Right ventricle myocardium inferior (tissue), 1 donor: Measurements from ENCODE around the gene ARID3C. TPM values are rescaled to one million over a fixed set of nuclear protein-coding genes. Genes with fewer than 3 reads are reported as not detected.

Experiments
- ATAC-seq: fragments of 200-7000 bp; cut with Tn5 transposase; one replicate; pipeline ENCODE4 v1.9.1; 2020; ENCODE audit warnings: mild to moderate bottlenecking, moderate library complexity
- DNase-seq: peaks from one replicate; pipeline ENCODE4 v3.0.0; 2021; ENCODE audit errors: missing footprints
- intact Hi-C: fragments of 100-400 bp; cut with DNase I; formaldehyde crosslinking; loops from one replicate; pipeline ENCODE4 v1.11.0; 2022
- long read RNA-seq: library from polyadenylated mRNA; unstranded; transcript quantifications from one replicate; pipeline ENCODE4 v2.0.0, GENCODE V29; 2021
- total RNA-seq: library from RNA; stranded (reverse); fragmentation: NEBNext Ultra II Directional; extraction: Animal tissue kit (Norgen Biotek cat#: 25700); gene quantifications from one replicate; pipeline ENCODE4 v1.2.1, GENCODE V29; 2021
- donor health status: DM: no; HTN: yes; CAD: no; lungs with severe emphysema.

The ARID3C gene, protein sequence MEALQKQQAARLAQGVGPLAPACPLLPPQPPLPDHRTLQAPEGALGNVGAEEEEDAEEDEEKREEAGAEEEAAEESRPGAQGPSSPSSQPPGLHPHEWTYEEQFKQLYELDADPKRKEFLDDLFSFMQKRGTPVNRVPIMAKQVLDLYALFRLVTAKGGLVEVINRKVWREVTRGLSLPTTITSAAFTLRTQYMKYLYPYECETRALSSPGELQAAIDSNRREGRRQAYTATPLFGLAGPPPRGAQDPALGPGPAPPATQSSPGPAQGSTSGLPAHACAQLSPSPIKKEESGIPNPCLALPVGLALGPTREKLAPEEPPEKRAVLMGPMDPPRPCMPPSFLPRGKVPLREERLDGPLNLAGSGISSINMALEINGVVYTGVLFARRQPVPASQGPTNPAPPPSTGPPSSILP
- total RNA-seq, result not detected
- long read RNA-seq, result 0 reads

DNA sequence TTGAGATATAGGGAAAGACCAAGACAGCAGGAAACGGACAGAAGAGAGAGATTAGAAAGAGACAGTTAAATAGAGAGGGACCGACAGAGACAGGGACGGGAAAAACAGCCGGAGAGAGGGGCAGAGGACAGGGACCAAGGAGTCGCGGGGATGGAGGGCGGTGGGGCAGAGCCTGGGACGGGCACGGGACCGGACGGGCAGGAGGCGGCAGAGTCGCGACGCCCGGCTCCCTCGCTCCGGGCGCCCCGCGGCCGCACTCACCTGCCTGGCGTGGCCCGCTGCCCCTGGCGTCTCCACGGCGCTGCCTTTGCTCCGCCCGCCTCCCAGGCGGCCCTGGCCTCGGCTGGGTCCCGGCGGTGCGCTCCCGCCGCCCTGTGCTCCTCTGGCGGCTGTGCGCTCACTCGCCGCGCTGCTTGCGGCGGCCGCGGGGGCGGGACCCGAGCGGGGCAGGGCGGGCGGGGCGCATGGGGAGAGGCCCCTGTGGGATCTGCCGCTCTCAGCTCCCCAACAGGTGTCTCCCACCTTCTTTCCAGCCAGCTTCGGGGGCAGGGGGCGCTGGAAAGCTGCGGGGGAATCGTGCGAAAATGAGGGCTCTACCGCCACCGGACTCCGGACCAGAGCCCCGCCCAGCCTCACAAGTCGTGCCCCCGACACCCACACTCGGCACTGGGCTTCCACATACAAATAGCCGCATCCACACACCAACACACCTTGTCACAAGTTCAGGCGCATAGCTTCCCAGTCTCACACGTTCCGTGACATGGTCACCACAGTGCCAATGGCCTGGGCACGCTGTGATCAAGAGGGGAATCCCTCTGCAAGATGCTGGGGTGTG is at the start of gene ARID3C:
Gene ARID3C, minus strand, starts transcription at position 411 of the 835 bp plus-strand sequence. CDS start 1,052 bp downstream, outside the sequence.
- intact Hi-C loops, result no loop called here
- DNase-seq (peak; percentile 64), ATAC-seq (peak; percentile 62)

DNA sequence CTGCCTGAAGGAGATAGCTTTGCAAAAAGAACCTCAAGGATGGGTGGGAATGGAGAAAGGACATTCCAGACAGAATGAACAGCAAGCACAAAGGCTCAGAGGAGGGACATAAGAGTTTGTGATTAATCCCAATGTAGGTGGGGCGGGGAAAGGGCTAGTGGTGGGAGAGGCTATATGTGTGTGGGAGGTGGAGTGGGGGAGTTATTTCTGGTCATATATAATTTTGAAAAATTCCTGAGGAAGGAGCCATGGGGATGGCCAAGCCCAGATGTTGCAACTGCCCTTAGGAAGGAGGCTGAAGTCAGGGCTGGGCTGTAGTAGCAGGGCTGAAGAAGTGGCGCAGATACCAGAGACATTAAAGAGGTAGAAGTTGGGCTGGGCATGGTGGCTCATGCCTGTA is 47.0 kb upstream of the ARID3C start:
- ATAC-seq, result peak; percentile 3

DNA sequence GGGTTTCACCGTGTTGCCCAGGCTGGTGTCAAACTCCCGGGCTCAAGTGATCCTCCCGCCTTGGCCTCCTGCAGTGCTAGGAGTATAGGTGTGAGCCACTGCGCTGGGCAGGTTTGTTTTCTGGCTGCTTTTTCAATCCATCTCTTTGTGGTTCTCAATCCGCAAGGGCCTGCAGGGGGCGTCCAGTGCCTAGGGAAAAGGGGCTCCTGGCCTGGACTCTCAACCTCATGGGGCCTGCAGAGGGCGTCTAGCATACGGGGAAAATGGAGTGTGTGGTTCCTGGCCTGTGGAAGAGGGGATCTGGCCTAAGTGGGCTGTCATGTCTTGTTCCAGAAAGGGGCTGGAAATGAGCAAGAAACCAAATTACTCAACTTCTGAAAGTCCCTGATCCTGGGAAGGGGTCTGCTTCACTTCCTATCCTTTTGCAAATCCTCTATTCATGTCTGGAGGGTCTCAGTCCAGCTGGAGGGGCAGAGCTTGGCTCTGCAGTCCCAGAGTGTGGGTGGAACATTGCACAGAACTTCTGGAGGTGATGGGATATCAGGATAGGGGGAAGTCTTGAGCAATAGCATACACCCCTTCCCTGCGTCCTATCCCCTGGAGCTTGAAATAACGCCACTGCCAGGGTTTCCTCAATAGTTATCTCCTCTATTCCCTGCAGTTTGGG is 46.3 kb upstream of the ARID3C start:
- intact Hi-C loops, result no loop called here
- DNase-seq (peak; percentile 79), ATAC-seq (peak; percentile 54)

More for the DNA sequence above, 47.0 kb upstream of the ARID3C start:
- intact Hi-C loops, result no loop called here
- no peak for DNase-seq

DNA sequence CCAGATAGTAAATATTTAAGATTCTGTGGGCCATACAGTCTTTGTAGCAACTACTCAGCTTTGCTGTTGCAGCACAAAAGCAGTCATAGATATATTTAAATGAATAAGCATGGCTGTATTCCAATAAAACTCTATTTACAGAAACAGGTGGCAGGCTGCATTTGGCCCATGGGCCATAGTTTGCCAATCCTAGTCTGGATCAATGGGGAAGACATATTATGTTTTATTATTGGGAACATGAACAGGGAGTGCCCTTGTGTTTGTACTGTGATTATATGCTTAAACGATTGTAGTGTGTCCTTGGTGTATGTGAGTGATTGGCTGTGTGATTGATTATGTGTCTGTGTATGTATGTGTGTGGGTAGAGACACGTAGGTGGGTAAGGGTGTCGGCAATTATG is 45.6 kb upstream of the ARID3C start:
- DNase-seq (no peak), ATAC-seq (no peak)
- intact Hi-C loops, result no loop called here

DNA sequence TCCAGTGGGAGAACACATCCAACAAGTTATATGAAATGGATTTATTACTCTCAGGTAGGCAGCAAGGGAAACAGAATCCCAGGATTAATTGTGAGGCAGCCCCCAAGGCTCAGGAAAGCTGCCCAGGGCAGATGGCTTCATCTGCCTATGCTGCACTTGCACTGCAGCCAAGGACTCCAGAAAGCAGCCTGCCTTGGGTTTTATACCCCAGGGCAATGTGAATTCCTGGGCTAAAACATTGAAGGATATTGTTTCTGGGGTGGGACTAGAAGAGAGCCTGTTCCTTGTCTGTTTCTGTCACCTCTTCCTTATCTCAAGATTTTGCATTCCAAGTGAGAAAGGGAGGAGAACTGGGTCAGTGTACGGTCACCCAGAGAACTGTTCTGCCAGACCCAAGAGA is 42.4 kb upstream of the ARID3C start:
- intact Hi-C loops, result no loop called here
- no peak for DNase-seq
- ATAC-seq, result no peak

DNA sequence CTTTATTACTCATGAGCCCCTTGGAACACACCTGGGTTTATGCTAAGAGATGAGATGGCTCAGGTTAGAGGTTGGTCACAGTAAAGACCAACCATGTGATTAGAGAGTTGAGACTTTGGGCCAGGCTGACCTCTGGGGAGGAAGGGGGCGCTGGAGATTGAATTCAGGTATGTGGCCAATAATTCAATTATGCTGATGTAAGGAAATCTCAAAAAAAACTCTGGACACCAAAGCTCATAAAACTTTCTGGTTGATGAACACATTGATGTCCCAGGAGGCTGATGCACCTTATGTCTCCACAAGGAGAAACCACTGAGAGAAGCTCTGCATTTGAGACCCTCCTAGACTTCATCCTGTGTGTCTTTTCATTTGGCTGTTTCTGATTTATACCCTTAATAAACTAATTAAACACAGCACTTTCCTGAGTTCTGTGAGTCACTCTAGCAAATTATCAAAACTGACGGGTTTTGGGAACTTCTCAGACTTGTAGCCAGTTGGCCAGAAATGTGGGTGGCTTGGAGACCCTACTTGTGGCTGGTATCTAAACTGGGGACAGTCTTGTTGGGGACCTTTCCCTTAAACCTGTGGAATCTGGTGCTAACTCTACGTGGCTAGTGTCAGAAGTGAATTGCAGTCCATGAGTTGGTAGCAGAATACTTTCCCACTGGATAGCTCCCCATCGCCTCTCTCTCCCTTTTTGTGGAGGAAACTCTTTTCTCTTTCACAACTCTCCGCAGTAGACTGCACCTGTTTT is 41.1 kb upstream of the ARID3C start:
- intact Hi-C loops, result loop anchor here (5.0 kb wide), 1 partner anchor 322 kb away; no protein-coding TSS in a partner anchor
- ATAC-seq (no peak), DNase-seq (no peak)

DNA sequence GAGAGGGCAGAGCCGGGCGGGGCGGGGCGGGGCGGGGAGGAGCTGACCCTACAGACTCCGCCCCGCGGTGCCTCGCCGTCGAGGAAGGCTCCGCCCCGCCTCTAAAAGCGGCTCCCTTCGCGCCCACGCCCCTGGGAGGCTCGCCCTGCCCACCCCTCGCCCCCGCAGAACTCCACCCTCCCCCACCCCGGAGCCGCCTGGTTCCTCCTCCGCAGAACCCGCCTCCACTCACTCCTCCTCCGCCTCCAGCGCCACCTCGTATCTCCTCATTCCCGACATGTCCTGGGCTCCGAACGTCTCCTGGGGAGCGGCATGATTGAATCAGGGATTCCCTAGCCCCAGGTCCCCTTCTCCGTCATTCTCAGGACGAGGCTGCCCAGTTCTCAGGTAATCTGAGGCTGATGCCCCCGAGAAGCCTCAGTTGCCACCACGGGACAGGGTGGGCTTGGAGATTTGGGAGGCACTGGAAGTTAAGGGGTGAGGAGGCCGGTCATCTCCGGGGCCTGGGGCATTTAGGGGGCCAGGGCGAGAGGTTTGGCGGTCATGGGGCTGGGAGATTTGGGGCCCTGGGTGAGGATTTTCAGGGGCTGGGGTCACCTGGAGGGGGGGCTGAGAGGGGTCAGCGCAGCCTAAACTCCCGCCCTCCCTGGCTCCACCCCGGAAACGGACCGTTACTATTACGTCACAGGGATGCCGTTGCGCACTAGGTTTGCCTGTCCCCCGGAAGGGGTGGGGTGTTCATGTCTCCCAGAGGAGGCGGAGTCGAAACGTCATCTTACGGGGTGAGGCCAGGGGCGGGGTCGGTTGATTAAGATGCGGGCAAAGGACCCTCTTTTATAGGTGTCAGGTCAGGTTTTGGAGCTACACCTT is 36.8 kb upstream of the ARID3C start:
- peak; percentile 92 for ATAC-seq
- intact Hi-C loops, result loop anchor here (2.0 to 5.0 kb wide), 2 partner anchors 35 to 327 kb away; no protein-coding TSS in a partner anchor
- peak; percentile 96 for DNase-seq

DNA sequence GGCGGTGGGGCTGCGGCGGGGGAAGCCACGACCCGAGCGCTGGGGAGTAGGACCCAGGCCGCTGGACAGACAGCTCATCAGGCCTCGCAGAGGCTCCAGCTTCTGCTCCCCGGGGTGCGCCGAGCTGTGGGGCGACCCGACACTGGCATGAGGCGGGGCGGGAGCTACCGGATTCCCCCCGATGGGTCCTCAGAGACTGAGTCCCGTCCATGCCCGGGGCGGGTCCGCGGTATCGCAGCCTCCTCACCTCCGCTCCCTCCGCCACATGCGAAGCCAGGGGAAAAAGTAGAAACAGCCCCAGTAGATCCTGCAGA is 36.2 kb upstream of the ARID3C start:
- intact Hi-C loops, result loop anchor here (2.0 to 5.0 kb wide), 2 partner anchors 36 to 327 kb away; no protein-coding TSS in a partner anchor
- DNase-seq, result no peak
- ATAC-seq, result no peak

DNA sequence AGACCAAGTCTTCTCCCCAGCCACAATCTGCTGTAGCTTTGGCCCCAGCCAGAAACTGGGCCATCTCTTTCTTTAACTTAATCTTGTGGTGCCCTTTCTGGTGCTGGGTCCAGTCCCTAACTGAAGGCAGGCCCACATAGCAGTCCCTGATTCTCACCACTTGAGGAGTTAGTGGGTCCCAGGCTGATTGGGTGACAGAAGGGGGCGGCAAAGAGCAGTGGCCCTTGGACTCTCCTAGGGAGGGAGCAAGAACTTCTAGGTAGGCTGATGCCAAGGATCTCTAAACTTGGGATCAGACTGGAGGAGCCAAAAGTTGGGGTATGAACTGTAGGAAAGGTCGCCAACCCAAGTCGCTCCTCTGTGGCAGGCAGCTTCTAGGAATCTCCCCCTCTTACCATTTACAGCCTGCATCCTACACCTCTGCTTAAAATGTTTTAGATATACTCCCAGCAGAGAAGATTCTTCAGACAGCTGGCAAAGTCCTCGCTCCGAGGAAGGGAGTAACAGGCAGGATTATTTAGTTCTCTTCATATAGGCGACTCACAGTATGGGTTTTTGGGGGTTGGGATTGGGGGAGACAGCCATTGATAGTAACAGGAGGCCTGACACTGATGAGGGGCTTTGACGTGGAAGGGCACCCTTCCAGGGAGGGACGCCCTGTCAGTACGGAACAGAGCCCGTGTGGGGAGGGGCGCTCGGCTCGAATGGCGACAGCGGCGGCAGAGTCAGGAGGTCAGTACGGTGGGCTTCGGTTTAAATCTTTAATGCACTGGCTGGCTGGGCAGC is 35.6 kb upstream of the ARID3C start:
- intact Hi-C loops, result loop anchor here (2.0 to 5.0 kb wide), 2 partner anchors 36 to 328 kb away; no protein-coding TSS in a partner anchor
- ATAC-seq, result peak; percentile 49

DNA sequence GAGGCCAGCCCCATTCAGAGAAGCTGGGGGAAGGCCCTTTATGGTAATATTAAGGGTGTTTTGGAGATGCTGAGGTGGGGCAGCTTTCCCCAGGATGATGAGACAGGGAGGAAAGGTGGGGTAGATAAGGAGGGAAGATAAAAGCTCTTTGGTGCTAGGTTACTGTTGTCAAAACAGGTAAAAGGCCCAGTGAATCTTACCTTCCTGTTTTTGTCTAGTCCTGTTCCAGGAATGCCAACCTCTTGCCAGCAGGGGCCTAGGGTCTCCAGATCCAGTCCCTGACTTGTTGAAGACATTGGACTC is 34.4 kb upstream of the ARID3C start:
- intact Hi-C loops, result no loop called here
- DNase-seq, result no peak
- ATAC-seq, result no peak

More for the DNA sequence above, 35.6 kb upstream of the ARID3C start:
- peak; percentile 82 for DNase-seq

DNA sequence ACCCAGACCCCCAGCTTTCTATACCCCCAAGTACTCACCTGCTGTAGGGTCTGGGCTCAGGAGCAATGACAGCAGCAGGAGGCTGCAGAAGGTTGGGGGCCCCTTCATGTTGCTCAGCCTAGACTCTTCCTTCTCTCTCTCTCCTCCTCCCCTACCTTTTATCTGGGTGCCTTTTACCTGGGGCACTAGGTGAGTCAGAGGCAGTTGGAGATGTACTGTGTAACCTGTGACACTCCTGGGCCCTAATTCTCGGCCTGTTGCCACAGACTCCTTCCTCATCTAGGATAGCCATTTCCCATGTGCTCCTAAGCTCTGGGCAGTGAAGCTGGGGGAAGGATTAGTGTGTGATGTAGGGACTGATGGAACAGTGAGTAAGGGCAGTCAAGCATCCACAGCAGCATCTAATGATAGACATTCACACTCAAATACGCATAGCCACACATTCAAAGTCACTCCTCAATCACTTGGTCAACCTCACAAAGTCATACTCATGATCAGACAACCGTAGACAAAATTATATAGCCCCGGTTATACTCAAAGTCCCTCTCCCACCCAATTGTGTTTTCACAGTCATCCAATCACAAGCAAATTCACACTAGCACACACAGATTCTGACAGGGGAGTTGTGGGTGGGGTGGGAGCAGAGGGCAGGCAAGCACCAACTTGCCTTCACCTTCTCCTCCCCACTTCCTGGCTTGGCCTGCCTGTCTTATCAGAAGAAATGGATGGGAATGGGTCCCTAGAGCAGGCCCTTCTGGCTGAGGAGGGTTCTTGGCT is 33.8 kb upstream of the ARID3C start, which contains the start of gene CCL27:
Gene CCL27, minus strand, starts transcription at position 132 of the 777 bp plus-strand sequence. Its CDS starts 24 bp downstream, at position 108.
- no peak for DNase-seq
- intact Hi-C loops, result no loop called here
- ATAC-seq, result no peak

DNA sequence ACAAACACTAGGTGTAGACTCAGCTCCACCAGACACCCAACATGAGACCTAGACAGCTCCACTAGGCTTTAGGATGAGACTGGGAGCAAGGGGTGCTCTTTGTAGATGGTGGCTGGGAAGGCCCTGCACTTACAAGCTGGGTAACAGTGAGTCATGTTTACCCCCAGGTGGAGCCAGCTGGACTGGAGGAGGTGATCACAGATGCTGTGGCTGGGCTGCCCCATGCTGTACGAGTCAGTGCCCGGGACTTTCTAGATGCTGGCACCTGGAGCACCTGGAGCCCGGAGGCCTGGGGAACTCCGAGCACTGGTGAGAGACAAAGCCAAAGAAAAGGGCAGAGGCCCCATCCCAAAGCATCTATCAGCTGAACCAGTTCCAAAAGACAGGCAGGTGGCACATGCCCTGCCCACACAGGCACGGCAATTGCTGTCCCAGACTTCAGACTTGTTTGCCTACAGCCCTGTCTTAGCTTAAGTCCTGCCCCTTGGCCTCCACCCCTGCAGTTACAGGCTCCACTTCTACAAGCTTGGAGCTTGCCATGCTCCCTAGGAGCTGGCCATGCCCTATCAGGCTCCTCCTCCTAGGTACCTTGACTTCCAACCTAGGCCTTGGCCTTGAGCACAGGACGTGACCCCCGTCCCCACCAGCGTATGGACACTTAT is 30.9 kb upstream of the ARID3C start:
- DNase-seq (no peak), ATAC-seq (no peak)

DNA sequence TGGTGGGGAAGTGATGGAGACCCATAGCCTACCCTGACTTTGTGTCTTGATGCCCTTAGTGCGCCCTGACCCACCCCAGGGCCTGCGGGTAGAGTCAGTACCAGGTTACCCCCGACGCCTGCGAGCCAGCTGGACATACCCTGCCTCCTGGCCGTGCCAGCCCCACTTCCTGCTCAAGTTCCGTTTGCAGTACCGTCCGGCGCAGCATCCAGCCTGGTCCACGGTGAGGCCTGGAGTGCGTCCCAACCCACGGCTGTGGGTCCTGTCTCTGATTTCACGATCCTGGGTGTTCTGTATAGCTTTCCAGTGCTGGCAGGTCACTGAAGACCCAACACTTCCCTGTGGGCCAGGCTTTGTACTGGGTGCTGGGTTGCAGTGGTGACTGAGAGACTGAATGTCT is 29.6 kb upstream of the ARID3C start:
- ATAC-seq, result no peak
- intact Hi-C loops, result no loop called here
- DNase-seq, result no peak

More for the DNA sequence above, 30.9 kb upstream of the ARID3C start:
- intact Hi-C loops, result no loop called here

DNA sequence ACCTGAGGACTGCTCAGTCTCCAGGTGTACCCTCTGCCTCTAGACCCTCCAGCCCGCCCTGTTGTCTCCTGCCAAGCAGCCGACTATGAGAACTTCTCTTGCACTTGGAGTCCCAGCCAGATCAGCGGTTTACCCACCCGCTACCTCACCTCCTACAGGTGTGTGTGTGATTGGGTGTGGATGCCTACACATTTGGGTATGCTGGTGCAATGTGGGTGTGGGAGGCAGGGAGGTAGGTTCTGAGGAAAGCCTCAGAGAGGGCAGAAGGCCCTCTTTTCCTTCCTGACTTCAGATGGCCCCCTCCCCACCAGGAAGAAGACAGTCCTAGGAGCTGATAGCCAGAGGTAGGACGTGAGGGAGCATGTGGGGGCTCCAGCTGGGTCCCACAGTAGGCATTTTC is 28.1 kb upstream of the ARID3C start:
- DNase-seq, result no peak
- intact Hi-C loops, result no loop called here
- no peak for ATAC-seq

DNA sequence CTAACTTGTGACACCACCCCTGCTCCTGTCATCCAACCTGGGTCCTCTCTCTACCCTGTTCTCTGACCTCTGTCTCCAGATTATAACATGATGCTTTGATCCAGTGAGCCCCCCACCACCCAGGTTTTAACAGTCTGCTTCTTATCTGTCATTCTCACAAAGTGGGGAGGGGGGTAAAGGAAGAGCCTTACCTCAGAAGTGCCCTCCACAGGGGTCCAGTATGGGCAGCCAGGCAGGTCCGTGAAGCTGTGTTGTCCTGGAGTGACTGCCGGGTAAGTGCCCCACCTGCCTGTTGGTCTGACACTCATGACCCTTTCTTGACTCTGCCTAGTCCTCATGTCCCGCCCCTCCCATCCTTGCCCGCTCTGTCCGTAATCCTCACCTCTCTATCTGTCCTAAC is 26.5 kb upstream of the ARID3C start:
- no peak for ATAC-seq
- intact Hi-C loops, result no loop called here
- no peak for DNase-seq
